Activated gamma-delta T cell treated with Interleukin-2 at 50 U/mL for 16 hours (primary cell): ENCODE results near the gene SMARCA5.

Experiments used
- DNase-seq: peaks from one replicate; pipeline ENCODE4 v3.0.0-alpha.2; 2020

SMARCA5 gene

DNA sequence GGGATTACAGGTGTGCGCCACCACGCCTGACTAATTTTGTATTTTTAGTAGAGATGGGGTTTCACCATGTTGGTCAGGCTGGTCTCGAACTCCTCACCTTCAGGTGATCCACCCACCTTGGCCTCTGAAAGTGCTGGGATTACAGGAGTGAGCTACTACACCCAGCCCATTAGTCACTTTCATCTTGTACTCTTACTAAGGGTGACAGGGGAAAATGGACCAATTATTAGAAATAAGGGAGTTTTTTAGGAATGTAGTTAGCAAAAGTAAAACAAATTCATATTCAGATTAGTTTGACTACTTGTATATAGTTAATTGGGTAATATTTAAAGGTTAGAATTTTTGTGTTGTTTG lies 26.1 kb downstream of the SMARCA5 start:
- DNase-seq = no peak

DNA sequence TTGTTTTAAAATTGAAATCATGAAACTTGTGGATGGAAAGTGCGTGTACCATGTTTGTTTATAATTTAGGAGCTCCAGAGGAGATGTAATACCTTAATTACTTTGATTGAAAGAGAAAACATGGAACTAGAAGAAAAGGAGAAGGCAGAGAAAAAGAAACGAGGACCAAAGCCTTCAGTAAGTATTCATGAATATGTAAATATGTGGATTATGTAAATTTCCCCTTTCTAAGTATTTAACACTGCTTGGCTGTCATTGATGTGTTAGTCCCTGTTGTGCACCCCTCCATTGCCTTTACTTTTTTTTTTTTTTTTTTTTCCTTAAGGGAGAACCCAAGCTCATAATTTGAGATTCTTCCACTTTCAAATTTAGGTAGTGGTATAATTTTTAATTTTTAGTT lies 36.4 kb downstream of the SMARCA5 start:
- no peak for DNase-seq

DNA sequence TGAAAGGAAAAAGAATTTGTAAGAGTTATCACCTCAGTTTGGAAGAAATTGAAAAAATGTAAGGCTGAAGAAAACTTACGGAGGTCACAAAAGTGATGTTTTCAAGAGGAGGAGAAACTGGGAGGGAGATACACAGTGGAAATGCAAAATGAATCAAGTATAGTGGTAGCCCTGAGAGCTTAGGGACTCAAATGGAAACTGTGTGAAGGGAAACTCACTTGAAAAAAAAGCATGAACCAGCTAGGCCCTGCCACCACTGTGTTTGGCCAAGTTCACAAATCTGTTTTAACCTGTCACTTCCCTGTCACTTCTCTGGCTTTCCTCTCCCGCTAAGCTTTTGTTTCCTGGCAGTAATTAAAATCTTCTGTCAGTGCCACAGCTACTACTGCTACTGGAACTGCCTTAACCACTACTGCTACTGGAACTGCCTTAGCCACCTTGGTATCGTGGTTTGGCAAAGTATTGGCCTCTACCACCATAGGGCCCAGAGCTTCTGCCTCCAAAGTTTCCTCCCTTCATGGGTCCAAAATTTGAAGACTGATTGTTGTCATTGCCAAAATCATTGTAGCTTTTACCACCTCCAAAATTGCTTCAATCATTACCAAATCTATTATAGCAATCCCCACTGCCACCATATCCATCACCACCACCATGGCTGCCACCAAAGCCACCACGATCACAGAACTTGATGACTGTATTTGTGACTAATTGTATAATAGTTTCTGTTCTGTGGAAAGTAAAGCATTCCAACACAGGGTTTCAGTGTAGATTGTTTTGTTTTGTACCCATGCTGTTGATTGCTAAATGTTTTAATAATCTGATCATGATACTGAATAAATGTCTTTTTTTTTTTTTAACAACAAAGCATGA lies 41.5 kb downstream of the SMARCA5 start:
- no peak for DNase-seq

DNA sequence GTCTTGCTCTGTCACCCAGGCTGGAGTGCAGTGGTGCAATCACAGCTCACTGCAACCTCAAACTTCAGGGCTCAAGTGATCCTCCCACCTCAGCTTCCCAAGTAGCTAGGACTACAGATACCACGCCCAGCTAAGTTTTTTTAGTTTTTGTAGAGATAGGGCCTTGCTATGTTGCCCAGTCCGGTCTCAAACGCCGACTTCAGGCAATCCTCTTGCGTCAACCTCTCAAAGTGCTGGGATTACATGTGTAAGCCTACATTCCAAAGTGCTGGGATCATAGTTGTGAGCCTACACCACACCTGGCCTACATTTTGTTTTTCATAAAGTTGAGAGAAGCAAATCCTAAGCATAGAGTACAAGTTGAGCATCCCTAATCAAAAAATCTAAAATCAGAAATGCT lies 42.2 kb downstream of the SMARCA5 start:
- no peak for DNase-seq

DNA sequence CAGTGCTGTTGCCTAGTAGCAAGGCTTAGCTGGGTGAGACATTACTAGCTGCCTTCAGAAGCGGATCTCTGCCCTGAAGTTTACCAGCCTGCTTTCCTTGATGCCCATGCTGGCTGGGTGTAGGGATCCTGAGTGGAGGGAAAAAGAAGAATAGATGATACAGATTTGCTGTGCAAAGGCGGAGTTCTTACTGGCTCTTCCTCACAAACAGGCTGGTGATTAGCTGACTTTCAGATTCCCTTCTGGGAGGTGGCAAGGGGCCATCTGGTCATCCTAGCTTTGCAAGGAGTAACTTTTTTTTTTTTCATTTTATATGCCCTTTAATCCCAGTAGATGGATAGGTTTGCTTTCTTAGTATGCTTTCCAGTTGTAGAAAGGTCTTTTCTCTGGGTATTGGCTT lies 44.8 kb downstream of the SMARCA5 start:
- no peak for DNase-seq

DNA sequence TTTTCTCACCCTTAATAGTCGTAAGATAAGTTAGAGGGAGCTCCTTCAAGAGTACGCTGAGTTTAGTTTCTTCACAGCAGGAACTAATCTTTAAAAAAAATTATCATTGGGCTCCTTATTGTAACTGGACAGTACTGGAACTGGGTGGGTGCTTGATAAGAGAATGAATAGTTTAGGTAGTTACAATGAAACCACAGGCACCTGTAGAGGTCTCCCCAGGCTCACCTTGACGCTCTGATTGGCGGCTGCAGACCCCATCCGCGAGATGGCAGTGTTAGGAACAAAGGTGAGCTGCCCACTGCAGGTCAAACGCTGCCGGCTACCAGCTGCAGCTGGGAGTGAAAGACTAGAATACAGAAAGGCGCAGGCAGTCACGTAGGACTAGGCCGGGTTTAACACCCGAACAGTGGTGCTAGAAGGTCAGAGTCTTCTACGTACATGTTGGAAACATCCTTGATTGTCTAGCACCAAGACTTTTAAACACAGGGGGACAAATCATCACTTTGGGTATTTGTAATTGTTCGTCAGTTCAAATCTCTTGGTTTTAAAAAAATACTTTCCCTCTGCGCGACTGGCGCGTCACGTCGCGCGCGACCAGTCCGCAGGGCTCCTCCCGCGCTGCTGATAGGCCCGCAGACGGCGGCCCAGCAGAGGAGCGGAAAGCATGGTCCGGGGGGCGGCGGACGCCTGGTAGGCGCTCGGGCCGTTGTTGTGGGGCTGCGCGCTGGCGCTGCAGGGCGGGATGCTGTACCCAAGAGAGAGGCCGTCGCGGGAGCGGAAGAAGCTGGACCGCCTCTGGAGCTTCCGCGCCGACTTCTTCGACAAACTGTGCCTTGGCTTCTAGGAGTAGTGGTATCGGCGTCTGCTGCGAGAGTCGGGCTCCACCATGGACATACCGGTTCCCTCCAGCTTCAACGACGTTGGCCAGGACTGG lies 45.6 kb downstream of the SMARCA5 start:
- peak; percentile 65 for DNase-seq

DNA sequence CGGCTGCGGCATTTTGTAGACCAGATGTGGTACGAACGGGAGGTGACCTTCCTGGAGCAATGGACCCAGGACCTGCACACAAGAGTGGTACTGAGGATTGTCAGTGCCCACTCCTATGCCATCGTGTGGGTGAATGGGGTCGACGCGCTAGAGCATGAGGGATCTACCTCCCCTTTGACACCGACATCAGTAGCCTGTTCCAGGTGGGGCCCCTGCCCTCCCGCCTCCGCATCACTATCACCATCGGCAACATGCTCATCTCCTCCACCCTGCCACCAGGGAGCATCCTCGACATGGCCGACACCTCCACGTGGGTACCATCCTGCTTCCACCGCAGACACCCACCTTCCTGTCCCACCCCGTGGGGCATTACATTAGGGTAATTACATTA lies 46.2 kb downstream of the SMARCA5 start:
- DNase-seq = peak; percentile 8

DNA sequence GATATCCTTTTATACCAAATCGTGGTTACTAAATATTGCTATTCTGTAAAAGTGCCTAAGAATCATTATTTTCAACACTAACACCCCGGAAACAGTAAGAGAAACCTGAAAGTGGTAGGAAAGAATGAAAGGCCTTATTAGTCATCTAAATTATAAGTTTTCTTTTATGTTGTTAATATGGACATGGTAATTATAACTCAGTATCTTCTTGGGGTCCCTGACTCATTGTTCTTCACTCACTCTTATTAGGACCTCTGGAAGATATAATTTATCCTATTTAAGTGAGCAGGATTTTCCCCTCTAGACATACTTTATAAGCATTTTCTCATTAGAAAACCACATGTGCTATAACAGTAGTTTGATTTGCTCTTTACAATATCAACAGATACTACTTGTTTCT lies 51.0 kb downstream of the SMARCA5 start:
- no peak for DNase-seq

DNA sequence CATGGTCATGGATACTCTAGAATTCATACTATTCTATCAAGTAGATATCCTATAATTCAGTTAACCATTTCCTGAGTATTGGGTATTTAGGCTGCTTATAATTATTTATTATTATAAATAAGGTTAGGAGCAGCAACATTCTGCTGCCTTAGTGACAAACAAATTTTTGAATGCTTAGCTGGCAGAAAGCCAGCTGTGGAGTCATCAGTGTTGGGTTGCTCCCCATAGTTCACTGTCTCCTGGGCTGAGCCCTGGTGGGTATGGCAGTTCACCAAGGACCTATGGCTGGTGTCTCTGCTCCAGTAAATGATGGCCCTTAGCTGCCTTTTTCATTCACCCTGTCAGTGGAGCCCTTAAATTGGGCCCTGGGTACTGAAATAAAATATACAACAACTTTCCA lies 61.8 kb downstream of the SMARCA5 start:
- no peak for DNase-seq

DNA sequence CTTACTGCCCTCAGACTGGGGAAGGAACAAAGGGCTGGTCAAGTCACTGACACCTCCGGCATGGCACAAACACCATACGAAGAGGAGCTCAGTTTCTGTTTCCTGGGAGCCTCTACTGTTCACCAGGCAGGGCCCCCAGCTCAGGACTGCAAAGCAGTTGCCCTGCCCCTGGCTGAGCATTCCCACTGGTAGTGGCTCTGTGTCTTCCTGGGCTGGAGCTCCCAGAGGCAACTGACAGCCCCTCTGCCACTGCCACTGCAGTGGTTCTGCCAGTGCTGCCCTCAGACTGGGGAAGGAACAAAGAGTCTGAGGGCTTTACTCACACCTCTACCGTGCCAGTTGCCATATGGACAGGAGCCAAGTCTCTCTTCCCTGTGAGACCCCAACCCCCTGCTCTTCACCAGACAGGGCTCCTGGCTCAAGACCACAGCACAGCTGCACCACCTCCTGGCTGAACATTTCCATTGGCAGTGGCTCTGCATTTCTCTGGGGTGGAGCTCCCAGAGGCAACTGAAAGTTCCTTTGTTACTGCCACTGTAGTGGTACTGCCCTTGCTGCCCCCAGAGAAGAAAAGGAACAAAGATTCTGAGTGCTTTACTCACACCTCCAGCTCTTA lies 67.9 kb downstream of the SMARCA5 start:
- no peak for DNase-seq

DNA sequence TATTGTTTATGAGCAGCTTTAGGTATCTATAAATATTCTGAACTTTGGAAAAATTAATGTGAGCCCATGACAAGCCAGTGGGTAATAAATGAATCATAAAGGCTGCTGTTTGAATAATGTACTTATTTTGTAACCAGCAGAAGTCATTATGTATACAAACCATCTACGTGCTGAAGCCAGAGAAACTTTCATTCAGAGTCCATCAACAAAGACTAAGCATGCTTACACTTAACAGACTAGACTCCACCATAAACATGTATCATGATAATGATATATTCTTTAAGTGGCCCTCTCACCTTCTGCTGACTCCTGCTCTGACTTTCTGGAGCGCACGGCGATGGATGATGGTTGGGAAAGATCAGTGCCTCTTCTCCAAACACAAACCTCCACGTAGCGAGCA lies 72.0 kb downstream of the SMARCA5 start:
- DNase-seq = no peak

DNA sequence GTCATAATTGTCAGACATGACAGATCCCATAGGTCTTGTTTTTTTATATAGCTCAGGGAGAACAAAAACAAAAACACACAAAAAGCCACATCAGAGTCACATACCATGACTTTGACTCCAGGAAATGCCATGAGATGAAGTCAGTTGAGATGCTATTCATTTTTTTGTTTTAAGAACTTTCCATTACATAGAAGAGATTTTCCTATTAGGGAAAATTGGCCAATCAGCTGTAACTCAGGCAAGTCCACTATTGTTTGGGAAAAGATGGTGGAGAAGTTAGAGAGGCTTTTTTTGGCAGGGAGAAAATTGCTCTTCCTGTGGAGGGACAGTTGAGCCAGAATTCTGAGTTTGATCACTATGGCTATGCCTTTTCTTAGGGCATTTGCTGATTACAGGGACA lies 72.6 kb downstream of the SMARCA5 start:
- no peak for DNase-seq

DNA sequence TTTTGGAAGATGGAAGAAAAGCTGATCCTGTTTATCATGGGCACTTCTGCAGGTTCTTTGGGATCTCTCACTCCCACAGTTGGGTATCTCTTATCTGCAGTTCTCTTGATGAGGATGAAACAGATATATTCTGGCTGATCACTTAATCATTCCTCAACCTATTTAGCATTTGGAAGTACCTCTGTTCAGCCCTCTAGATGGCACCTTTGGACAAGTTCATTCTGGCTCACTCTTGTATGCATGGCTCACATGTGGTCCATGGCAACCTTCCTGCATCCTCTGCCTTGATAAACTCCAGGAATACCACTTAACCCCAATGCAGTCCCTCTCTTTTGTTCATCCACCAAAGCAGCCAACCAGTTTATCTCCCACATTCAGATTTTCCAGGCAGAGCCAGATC lies 74.2 kb downstream of the SMARCA5 start:
- DNase-seq = no peak

DNA sequence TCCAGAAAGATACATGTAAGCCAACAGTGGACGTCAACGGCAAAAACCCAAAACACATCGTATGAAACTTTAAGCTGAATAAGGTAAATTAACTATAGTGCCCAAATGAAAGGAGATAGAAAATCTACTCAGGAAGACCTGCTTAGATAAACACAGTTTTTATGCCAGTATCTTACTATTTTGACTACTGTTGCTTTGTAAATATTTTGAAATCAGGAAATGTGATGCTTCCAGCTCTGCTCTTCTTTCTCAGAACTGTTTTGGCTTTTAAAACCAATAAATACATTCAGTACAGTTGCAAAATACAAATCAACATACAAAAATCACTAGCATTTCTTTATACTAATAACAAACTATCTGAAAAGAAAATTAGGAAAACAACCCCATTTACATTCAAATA lies 83.8 kb downstream of the SMARCA5 start:
- no peak for DNase-seq

DNA sequence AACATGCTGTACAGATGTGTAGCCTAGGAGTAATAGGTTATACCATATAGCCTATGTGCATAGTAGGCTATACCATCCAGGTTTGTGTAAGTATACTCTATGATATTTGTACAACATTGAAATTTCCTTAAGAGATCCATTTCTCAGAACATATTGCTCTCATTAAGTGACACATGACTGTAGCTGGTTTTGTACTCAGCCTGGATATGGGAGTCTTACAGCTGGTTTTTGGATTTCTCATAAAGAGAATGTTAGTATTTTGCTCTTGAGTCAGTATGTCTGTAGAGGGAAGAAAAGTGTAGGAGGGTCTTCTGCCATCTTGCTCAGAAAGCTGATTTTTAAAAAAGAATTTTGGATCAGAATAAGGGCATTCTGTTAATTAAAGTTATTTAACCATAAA lies 85.3 kb downstream of the SMARCA5 start:
- DNase-seq = no peak

DNA sequence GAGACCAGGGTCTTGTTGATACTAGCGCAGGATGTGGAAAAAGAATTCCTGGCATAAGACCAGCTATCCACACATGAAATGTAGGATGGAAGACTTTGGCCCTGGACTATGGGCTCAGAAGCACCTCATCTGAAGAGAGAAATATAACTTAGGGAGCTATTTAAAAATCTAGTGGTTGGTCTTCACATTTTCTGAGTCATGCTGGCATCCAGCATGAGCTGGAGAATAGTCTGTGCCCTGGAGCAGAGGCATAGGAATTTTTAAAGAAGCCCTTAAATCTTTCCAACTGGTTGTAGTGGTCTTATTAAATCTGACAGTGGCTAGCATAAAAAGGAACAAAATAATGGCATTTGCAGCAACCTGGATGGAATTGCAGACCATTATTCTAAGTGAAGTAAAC lies 86.3 kb downstream of the SMARCA5 start:
- no peak for DNase-seq

DNA sequence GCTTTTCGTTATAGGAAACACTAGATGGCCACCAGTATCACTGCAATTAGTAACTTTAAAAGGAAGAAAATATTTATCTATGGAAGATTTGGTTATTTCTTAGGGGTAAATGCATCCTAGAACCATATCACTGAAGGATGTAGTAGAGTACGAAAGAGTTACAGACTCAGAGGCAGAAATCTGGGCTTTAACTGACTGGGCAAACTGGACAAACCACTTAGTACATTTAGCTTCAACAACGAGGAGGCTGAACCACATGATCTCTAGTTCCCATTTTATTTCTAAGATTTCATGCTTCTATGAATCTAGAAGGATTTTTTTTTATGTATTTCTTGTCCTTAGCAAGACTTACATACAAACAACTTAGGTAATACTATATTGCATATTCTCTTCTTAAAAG lies 93.0 kb downstream of the SMARCA5 start:
- no peak for DNase-seq
